OCI-M2 (cell line): Measurements from ENCODE around the gene BMP6.

ENCODE experiments used
- DNase-seq: peaks from one replicate; lab custom pipeline; 2025; ENCODE audit not compliant: unreplicated experiment; lab: John Stamatoyannopoulos, UW

BMP6 gene

DNA sequence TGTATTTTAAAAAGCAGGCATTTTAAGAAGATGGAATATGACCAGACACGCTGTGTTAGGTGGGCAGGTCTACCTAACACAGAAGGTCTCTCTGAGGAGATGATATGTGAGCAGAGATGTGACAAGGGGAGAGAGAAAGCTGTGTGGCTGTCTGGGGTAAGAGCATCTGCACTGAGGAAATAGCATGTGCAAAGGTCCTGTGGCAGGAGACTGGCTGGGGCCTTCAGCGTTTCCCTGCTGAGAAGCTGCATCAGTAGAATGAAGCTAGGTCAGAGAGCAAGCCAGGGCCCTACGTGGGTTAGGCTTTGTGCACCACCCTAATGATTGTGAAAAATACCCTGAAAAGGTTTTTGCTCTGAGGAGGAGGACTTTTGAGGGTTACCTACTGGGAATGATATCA, 97.7 kb downstream of the BMP6 start:
- no peak for DNase-seq

DNA sequence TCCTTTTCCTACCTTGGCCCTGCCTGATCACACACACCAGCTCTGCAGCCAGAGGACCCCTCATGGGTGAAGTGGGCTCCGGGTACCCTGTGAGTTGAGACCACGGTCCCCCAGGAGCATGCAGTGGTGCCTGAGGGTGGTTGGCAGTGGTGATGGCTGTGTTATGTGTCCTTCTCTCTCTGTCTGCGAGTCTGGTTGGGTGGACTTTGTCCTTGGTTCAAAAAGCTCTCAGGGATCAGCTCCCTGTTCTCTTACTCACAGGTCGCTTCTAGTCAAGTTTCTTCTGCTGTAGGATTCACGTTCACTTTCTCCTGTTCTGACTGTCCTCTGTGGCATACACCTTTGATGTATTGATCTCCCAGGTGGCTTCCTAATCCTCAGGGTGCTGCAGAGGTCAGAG, 100.1 kb downstream of the BMP6 start:
- DNase-seq, result no peak

DNA sequence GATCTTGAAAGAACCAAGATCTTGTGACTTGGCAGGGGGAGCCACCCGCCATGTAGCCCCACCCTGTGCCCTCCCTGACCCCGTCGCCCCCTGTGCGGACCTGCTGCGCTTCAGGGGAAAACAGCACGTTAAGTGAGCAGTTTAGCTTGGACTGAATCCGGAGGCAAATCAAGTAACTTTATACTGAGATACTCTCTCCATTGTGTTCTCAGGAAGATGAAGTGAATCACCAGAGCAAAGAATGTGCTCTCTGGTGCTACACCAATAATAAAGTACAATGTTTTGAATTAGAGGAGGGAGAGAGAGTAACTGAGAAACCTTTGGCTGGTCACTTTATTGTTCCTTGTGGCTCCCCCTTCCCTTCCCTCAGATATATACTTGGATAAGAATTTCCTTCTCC, 101.2 kb downstream of the BMP6 start:
- no peak for DNase-seq

GRCh38 chr6:7828124-7828523, 102.2 kb downstream of the BMP6 start:
- DNase-seq, result no peak

DNA sequence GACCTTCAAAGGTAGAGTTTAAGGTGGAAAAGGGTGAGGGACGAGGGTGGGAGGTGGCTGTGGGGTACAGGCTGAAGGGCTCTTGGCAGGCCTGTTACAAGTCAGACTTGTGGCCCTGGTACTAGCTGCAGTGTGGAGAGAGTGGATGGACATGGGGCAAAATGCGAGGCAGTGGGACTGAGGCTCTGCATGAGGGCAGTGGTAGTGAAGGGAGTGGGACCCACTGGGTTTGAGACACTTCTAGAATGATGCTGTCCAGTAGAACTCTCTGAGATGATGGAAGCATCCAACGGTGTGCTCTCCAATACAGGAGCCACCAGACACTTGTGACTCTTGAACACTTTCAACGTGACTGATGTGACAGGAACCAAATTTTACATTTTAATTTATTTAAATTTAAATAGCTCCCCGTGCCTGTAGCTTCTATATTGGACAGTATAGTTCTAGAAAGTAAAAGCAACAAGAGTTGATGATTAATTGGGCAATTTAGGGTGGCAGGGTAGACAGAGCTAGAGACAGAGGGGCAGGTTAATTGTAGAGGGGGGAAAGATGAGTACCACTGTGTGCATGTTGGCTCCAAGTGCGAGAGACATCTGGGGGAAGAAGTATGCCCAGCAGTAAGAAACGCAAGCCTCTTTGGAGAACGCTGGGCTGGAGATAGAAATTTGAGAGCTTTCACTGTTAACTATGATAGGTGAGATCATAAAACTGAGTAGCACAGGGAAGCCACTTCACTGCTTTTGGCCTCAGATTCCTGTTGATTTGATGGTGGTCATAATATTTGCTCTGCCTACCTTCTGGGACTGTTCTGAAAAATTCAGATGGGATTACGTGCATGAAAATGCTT, 107.2 kb downstream of the BMP6 start:
- DNase-seq, result no peak

GRCh38 chr6:7833751-7834070, 107.8 kb downstream of the BMP6 start:
- DNase-seq, result no peak

- no peak for DNase-seq
These were observed 110.6 kb downstream of the BMP6 start for GRCh38 chr6:7836371-7837026.

- no peak for DNase-seq
These were observed 116.0 kb downstream of the BMP6 start for GRCh38 chr6:7841781-7842468.

GRCh38 chr6:7846966-7847818, 121.3 kb downstream of the BMP6 start:
- DNase-seq, result no peak

GRCh38 chr6:7848229-7848628, 122.3 kb downstream of the BMP6 start:
- no peak for DNase-seq

- no peak for DNase-seq
These were observed 125.9 kb downstream of the BMP6 start for GRCh38 chr6:7851780-7852179.

GRCh38 chr6:7859591-7859990, 133.7 kb downstream of the BMP6 start:
- no peak for DNase-seq

DNA sequence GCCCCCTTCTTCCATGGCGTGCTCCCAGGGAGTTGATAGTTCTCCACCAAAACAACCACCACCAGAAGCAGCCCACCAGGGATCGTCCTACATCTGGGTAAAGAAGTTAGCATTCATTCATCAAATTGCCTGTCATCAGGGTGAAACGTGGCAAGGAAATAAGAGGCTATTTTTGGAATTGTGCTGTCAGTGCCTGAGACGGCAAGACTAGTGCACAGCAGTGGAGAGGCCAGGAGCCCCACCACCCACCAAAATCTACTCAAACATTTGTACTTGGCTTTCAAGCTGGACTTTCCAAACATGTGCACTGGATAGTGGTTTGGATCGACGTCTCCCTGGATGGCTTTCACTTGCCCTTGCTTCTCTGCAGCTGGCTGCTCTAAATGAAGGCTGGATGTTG, 139.9 kb downstream of the BMP6 start:
- DNase-seq, result no peak

DNA sequence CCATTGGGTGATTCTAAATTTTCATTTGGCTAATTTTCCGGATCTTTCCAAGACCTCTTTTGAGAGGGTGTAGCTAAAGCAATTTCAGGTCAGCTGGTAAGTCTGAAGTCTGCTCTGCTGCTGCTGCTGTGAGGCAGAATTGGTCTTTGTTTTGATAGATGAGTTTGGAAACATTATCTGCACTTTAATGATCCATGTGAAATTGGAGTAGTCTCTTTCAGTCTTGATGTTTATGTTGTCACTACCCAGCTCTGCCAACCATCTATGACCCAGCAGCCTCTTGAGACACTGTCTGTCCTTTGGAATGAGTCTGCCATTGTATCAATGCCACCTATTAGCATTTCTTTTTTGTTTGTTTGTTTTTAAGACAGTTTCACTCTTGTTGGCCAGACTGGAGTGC, 140.6 kb downstream of the BMP6 start:
- DNase-seq, result no peak

- DNase-seq, result no peak
These were observed 143.0 kb downstream of the BMP6 start for GRCh38 chr6:7868926-7869325.

DNA sequence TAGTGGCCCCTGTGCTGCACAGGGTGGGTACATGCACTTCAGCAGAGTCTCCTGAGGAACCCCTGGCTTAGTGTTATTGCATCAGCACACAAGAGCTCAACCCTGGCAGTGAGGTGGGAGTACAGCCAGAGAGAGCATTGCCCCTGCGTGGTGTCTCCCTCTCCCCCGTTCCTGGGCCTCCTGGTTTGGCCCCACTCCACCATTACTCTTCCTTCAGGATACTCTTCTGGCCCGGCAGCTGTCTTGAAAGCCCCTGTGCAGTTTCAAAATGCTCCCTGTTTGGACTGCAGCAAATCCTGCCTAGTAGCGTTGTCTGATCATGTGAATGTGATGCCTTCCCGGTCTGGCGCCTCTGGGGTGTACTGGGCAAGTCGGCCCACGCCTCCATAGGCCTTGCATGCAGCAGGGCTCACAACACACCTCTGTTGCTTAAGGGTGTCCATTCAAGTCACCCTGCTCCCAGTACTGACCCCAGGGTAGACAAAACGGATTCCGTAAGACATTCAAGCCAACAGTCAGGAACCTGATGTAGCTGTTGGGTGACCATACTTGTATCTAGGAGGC, 152.6 kb downstream of the BMP6 start:
- no peak for DNase-seq

DNA sequence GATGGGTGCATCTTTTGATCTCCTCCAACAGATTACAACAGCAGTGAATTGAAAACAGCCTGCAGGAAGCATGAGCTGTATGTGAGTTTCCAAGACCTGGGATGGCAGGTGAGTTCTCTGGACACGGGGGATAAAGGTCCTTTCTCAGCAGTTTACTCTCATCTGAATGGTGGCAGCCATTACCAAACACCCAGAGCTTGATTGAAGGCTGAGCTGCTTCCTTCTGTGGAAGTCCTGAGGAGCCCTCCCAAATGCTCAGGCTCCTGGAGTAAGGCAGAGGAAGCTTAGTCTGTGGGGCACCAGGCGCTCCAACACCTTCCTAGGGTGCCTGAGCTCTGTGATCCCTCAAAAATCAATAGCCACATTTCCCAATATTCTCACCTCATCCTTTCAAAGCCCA, 153.1 kb downstream of the BMP6 start:
- DNase-seq, result no peak

DNA sequence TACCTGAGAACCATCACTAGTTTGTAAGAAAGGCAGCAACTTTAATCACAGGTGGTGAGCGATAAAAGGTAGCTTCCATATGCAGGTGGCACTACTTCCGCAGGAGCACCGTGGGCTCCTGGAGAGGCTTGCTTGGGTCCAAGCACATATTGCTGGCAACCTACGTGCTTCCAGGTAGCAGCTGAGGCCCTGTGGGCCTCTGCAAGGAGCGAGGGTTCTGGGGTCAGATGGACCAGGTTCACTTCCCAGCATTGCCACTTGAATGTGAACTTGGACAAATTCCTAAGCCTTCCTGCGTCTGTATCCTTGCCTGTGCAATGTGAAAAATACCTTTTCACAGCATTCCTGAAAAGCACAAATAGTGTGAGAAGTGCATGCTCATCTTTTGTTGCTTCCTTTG, 153.7 kb downstream of the BMP6 start:
- DNase-seq, result no peak

GRCh38 chr6:7879980-7880717, 154.2 kb downstream of the BMP6 start:
- DNase-seq, result no peak

DNA sequence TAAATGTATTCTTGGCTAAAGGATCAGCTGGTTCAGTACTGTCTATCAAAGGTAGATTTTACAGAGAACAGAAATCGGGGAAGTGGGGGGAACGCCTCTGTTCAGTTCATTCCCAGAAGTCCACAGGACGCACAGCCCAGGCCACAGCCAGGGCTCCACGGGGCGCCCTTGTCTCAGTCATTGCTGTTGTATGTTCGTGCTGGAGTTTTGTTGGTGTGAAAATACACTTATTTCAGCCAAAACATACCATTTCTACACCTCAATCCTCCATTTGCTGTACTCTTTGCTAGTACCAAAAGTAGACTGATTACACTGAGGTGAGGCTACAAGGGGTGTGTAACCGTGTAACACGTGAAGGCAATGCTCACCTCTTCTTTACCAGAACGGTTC, 154.8 kb downstream of the BMP6 start:
- DNase-seq, result no peak
